OCI-LY3 (cell line): ENCODE measurements around the gene MRPL32.

Source experiments
- H2AFZ ChIP-seq: fragments of 200-600, 300-600 bp; shearing (Covaris generic); 2 replicates; pipeline ENCODE4 v1.6.0; 2014; ENCODE audit warnings: antibody characterized with exemption, low read depth, low read length
- H3K27ac ChIP-seq: fragments of 200-600, 300-600 bp; sonication (generic); 2 replicates; pipeline ENCODE4 v1.5.1; 2014; ENCODE audit warnings: mild to moderate bottlenecking, low read length, moderate library complexity, mixed read lengths
- H3K27me3 ChIP-seq: fragments of 200-600, 300-600 bp; sonication (generic); 2 replicates; pipeline ENCODE4 v1.6.1; 2014; ENCODE audit warnings: low read depth, low read length, mixed read lengths
- H3K36me3 ChIP-seq: fragments of 200-600, 300-600 bp; sonication (generic); replicated peaks from 2 replicates; pipeline ENCODE3; 2014; ENCODE audit warnings: low read depth, low read length, mixed read lengths
- H3K4me1 ChIP-seq: fragments of 300-600, 200-600 bp; sonication (generic); 2 replicates; pipeline ENCODE4 v1.6.1; 2014; ENCODE audit warnings: low read length, mixed read lengths
- H3K4me2 ChIP-seq: fragments of 200-600, 300-600 bp; sonication (generic); 2 replicates; pipeline ENCODE4 v1.6.1; 2014; ENCODE audit warnings: low read length, mixed read lengths
- H3K4me3 ChIP-seq: fragments of 300-600, 200-600 bp; sonication (generic); 2 replicates; pipeline ENCODE4 v1.5.1; 2014; ENCODE audit warnings: antibody characterized with exemption, mild to moderate bottlenecking, low read length, moderate library complexity
- H3K79me2 ChIP-seq: fragments of 300-600, 200-600 bp; shearing (Covaris generic); 2 replicates; pipeline ENCODE4 v1.6.1; 2014; ENCODE audit warnings: mild to moderate bottlenecking, low read length, mixed read lengths
- H3K9ac ChIP-seq: fragments of 300-600, 200-600 bp; shearing (Covaris generic); 2 replicates; pipeline ENCODE4 v1.6.0; 2014; ENCODE audit warnings: mild to moderate bottlenecking, low read length, moderate library complexity
- H3K9me3 ChIP-seq: fragments of 200-600, 300-600 bp; shearing (Covaris generic); 2 replicates; pipeline ENCODE4 v1.6.1; 2014; ENCODE audit warnings: low read length, mixed read lengths; ENCODE audit not compliant: insufficient read depth
- H4K20me1 ChIP-seq: fragments of 200-600, 300-600 bp; sonication (generic); 2 replicates; pipeline ENCODE4 v1.6.1; 2016; ENCODE audit warnings: low read length, mixed read lengths; ENCODE audit not compliant: insufficient read depth
- CTCF ChIP-seq: fragments of 200-600, 300-600 bp; sonication (generic); IDR thresholded peaks from 2 replicates; pipeline ENCODE4 v1.5.1; 2014; ENCODE audit warnings: antibody characterized with exemption, low read length, low read depth
- EZH2phosphoT487 ChIP-seq: fragments of 200-600 bp; shearing (Covaris generic); IDR thresholded peaks from 2 replicates; pipeline ENCODE4 v1.6.1; 2018; ENCODE audit warnings: antibody characterized with exemption, mixed run types, low read depth

MRPL32 gene

GRCh38 chr7:42982604-42983115, 50.5 kb downstream of the MRPL32 start:
- Histone ChIP-seq H3K4me2 (no peak overlapping the region), H2AFZ (no peak overlapping the region), H4K20me1 (no peaks in the 10 kb centered on the region), H3K36me3 (no peaks in the 10 kb centered on the region), H3K27me3 (no peaks in the 10 kb centered on the region), H3K27ac (no peak overlapping the region), H3K9ac (no peak overlapping the region), H3K4me3 (no peak overlapping the region), H3K79me2 (no peaks in the 10 kb centered on the region), H3K9me3 (peaks cover 11% of the 10 kb centered on the region; the same call in 1 of the 2 replicates), H3K4me1 (no peaks in the 10 kb centered on the region)
- TF ChIP-seq CTCF (no peak), EZH2phosphoT487 (no peak)

GRCh38 chr7:42984137-42984536, 52.0 kb downstream of the MRPL32 start:
- Histone ChIP-seq H3K36me3 (no peaks in the 10 kb centered on the region), H4K20me1 (no peaks in the 10 kb centered on the region), H3K4me3 (no peak overlapping the region), H3K27me3 (no peaks in the 10 kb centered on the region), H3K79me2 (no peaks in the 10 kb centered on the region), H2AFZ (no peak overlapping the region), H3K9ac (no peak overlapping the region), H3K4me2 (no peak overlapping the region), H3K4me1 (no peaks in the 10 kb centered on the region), H3K27ac (no peak overlapping the region), H3K9me3 (peaks cover 11% of the 10 kb centered on the region; the same call in 1 of the 2 replicates)
- TF ChIP-seq EZH2phosphoT487 (no peak), CTCF (no peak)

GRCh38 chr7:42986213-42986612, 54.0 kb downstream of the MRPL32 start:
- Histone ChIP-seq H2AFZ (no peak overlapping the region), H3K9ac (no peak overlapping the region), H4K20me1 (no peaks in the 10 kb centered on the region), H3K27ac (no peak overlapping the region), H3K4me3 (no peak overlapping the region), H3K4me2 (no peak overlapping the region), H3K4me1 (no peaks in the 10 kb centered on the region), H3K9me3 (peaks cover 6% of the 10 kb centered on the region; the same call in 1 of the 2 replicates), H3K36me3 (no peaks in the 10 kb centered on the region), H3K79me2 (no peaks in the 10 kb centered on the region), H3K27me3 (no peaks in the 10 kb centered on the region)
- TF ChIP-seq CTCF = no peak
- TF ChIP-seq EZH2phosphoT487 = no peak

- no peak overlapping the region for H3K9ac ChIP-seq
- peaks cover 6% of the 10 kb centered on the region; the same call in 1 of the 2 replicates for H3K9me3 ChIP-seq
- no peaks in the 10 kb centered on the region for H3K27me3 ChIP-seq
- H2AFZ ChIP-seq = no peak overlapping the region
- no peaks in the 10 kb centered on the region for H3K4me1 ChIP-seq
- no peaks in the 10 kb centered on the region for H3K79me2 ChIP-seq
- no peaks in the 10 kb centered on the region for H4K20me1 ChIP-seq
- no peak overlapping the region for H3K4me2 ChIP-seq
- H3K4me3 ChIP-seq = no peak overlapping the region
- TF ChIP-seq EZH2phosphoT487 (no peak), CTCF (no peak)
- H3K36me3 ChIP-seq = no peaks in the 10 kb centered on the region
- no peak overlapping the region for H3K27ac ChIP-seq
Observed at GRCh38 chr7:42986781-42987248, 54.6 kb downstream of the MRPL32 start.
